Forelimb muscle (tissue), 1 donor: ENCODE measurements around the gene NAA20. TPM values are rescaled to one million over a fixed set of nuclear protein-coding genes. Genes with fewer than 3 reads are reported as not detected.

ENCODE experiments used
- DNase-seq: peaks from one replicate; pipeline ENCODE4 v3.0.0-alpha.2; 2013; ENCODE audit warnings: low read depth
- polyA plus RNA-seq: library from polyadenylated mRNA; unstranded; fragments of 120-200 nt; gene quantifications from one replicate; pipeline ENCODE4 v1.2.1, GENCODE V29; 2013; ENCODE audit not compliant: insufficient read length

Gene NAA20
- polyA plus RNA-seq, 1 donor: 63.4 TPM

DNA sequence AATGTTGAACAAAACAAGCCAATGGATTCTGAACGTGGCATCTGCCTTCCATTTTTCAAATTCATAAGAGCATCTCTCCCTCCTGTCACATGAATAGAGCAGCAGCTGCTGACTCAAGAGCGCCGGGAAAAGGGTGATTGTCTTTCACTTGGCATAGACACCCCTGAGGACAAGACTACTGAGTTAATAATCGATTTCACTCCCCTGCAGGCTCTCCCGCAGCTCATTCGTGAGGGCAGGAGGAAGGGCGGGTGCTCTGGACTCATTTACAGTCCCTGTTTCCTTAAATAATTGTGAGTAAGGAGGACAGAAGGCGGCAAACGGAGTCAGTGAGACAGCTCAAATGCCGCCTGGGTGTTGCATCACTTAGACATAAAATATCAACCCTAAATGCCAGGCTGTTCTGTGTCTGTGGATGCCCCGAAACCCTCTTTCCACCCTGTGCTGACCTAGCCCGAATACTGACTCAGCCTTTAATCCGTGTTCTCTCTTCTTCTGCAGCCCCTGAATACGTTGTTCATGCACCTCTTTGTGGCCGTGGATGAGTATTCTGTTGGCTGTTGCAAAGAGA, 56.7 kb downstream of the NAA20 start:
- DNase-seq: no peak

DNA sequence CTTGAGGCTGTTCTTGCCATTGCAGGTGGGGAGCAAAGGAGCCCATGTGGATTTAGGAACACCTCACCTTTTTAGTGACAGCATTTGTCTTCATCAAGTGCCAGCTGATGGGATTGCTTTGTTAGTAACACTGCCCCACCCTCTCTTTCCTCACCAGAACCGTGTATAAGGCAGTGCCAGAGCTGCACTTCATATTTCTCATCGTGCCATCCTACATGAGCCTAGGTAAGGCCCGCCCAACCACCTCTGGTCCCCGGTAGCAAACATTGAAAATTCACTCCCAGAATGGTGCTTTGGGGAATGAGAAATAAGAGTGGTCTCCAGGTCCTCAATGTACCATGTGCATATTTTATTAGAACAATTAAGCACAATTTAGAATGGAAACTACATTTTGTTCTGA, 57.9 kb downstream of the NAA20 start:
- no peak for DNase-seq

DNA sequence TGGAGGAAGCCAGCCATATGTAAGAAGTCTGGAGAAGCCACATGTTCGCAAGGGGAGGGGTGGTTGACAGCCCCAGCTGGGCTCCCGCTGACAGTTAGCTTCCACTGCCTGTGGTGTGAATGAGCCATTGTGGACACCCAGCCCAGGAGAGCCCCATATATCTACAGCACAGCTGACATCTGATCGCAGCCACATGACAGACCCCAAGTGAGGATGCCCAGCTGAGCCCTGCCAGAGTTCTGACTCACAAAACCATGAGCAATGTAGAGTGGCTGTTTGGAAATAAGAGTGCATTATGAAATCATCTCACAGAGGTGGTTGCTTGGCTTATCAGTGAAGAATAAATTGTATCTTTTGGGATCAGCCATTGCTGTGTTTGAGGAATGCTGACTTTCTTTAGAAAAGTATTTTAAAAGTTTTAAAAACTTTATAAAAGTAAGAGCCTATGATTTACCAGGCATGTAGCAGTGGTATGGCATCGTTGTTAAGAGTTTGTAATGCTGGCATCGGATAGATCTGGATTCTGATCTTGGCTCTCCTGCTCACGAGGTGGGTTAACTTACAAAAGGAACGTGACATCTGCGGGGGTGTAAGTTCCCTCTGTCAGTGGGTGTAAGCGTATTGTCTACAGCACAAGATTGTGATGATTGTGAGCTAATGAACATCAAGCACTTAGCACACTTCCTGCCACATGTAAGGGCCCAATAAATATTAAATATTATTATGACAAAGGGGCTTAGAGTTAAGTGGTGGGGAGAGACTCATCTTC, 59.3 kb downstream of the NAA20 start:
- DNase-seq: no peak

DNA sequence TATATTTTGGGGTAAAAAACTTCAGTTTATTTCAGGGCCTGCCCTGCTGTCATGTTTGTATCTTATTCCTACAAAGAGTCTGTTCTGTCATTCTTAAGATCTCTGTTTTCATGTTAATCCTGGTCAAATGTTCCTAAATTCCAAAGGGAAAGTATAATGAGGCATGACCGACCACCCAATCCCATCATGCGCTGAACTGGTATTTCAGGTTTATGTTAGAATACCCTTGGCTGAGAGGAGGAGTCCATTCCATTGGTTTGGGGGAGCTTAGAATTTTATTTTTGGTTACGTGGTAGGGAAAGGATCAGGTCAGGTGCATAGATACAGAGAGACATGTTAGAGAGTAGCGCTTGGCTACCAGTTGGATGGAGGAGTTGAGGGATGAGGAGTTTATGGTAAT, 60.9 kb downstream of the NAA20 start:
- DNase-seq: no peak

DNA sequence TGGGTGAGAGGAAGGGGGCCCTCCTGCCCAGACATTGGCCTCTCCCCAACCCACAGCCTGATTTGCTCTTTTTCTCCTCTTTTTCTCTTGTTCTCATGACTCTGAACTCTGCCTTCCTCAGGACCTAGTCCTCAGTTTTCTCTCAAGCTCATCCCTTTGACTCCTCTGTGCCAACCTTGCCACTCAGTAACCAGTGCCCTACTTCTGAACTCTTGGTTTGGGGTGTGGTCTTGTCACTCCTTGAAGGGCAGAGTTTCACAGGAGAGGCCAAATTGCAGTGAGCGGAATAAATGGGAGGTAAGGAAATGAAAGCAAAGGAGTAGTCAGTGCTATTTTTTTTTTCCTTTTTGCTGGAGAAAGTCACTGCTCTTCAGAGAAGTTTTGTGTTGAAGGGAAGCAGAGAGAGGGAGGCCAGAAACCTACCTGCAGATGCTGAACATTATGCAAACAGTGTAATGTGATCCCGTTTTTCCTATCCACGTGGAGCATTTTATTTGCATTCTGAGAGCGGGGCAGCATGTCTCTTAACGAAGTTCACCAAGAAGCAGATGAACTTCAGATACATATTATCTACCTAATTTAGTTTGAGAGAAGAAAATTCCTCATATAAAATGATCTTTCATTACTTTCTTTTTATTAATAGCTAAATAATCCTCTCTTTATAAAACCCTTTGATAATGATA, 62.1 kb downstream of the NAA20 start:
- DNase-seq: no peak

Other genes starting within 250 kb of the NAA20 start
- gene CRNKL1, start 35.1 kb downstream of the NAA20 start, polyA plus RNA-seq: 22.7 TPM
- 6.1 TPM for gene CFAP61, start 35.2 kb downstream of the NAA20 start, polyA plus RNA-seq